GM18511 (cell line): ENCODE data around the gene NFIX.

Experiments used
- ATAC-seq: cut with Tn5 transposase; IDR thresholded peaks from one replicate; pipeline ENCODE4 v1.9.1; 2021; ENCODE audit warnings: mild to moderate bottlenecking, moderate library complexity; ENCODE audit not compliant: unreplicated experiment

NFIX gene

GRCh38 chr19:13033819-13034611 is 38.7 kb downstream of the NFIX start:
- ATAC-seq = no peak

GRCh38 chr19:13034636-13035035 is 39.4 kb downstream of the NFIX start:
- ATAC-seq = no peak

GRCh38 chr19:13035820-13036365 is 40.6 kb downstream of the NFIX start:
- no peak for ATAC-seq

GRCh38 chr19:13036366-13036976 is 41.2 kb downstream of the NFIX start:
- ATAC-seq = no peak

- ATAC-seq = no peak
Observed at GRCh38 chr19:13037161-13037560, 41.9 kb downstream of the NFIX start.

GRCh38 chr19:13037731-13038130 is 42.5 kb downstream of the NFIX start:
- ATAC-seq = no peak

- no peak for ATAC-seq
Observed at GRCh38 chr19:13038306-13039210, 43.3 kb downstream of the NFIX start.

- ATAC-seq = no peak
Observed at GRCh38 chr19:13039211-13039789, 44.0 kb downstream of the NFIX start.

GRCh38 chr19:13040232-13040947 is 45.1 kb downstream of the NFIX start:
- no peak for ATAC-seq

- no peak for ATAC-seq
Observed at GRCh38 chr19:13040948-13041292, 45.6 kb downstream of the NFIX start.

GRCh38 chr19:13042443-13043130 is 47.3 kb downstream of the NFIX start:
- no peak for ATAC-seq

- no peak for ATAC-seq
Observed at GRCh38 chr19:13043285-13043684, 48.0 kb downstream of the NFIX start.

GRCh38 chr19:13044231-13044836 is 49.1 kb downstream of the NFIX start:
- ATAC-seq = no peak

GRCh38 chr19:13045812-13046211 is 50.5 kb downstream of the NFIX start:
- no peak for ATAC-seq

- no peak for ATAC-seq
Observed at GRCh38 chr19:13047374-13047773, 52.1 kb downstream of the NFIX start.

GRCh38 chr19:13050274-13050673 is 55.0 kb downstream of the NFIX start:
- no peak for ATAC-seq

- ATAC-seq = no peak
Observed at GRCh38 chr19:13051557-13052165, 56.4 kb downstream of the NFIX start.

- ATAC-seq = no peak
Observed at GRCh38 chr19:13052447-13053175, 57.3 kb downstream of the NFIX start.
